GM12873 (cell line): Measurements from ENCODE around the gene ANXA2.

Source experiments
- TF ChIP-seq, protein P1 (sequence below): IDR thresholded peaks from 2 replicates; pipeline ENCODE4 v1.5.1; 2012; ENCODE audit warnings: low read depth, mild to moderate bottlenecking, moderate library complexity, low read length, control low read depth; ENCODE audit not compliant: insufficient read depth; ENCODE audit errors: missing control alignments

ANXA2 gene

GRCh38 chr15:60353245-60353920 is 44.4 kb downstream of the ANXA2 start:
- TF ChIP-seq, protein P1, sequence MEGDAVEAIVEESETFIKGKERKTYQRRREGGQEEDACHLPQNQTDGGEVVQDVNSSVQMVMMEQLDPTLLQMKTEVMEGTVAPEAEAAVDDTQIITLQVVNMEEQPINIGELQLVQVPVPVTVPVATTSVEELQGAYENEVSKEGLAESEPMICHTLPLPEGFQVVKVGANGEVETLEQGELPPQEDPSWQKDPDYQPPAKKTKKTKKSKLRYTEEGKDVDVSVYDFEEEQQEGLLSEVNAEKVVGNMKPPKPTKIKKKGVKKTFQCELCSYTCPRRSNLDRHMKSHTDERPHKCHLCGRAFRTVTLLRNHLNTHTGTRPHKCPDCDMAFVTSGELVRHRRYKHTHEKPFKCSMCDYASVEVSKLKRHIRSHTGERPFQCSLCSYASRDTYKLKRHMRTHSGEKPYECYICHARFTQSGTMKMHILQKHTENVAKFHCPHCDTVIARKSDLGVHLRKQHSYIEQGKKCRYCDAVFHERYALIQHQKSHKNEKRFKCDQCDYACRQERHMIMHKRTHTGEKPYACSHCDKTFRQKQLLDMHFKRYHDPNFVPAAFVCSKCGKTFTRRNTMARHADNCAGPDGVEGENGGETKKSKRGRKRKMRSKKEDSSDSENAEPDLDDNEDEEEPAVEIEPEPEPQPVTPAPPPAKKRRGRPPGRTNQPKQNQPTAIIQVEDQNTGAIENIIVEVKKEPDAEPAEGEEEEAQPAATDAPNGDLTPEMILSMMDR = no peak

- TF ChIP-seq, protein P1 = no peak
Observed at GRCh38 chr15:60352525-60352924, 45.3 kb downstream of the ANXA2 start.

GRCh38 chr15:60351066-60351465 is 46.7 kb downstream of the ANXA2 start:
- TF ChIP-seq, protein P1 = no peak

DNA sequence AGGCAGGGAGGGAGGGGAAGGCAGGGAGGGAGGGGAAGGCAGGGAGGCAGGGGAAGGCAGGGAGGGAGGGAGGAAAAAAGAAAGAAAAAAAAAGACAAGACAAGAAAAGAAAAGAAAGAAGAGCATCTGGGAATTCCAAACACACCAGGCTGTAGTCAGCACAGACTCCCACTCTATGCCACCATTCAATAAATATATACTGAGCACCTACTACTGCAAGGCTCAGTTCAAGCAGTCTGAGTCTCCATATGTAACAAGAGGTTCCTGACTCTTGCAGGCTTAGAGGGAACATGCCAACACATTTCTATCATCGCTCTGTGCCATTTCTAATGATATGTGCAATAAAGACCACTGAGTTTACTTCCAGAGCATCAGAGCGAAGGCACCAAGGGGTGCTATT is 47.7 kb downstream of the ANXA2 start:
- TF ChIP-seq, protein P1 = no peak

GRCh38 chr15:60349589-60349988 is 48.2 kb downstream of the ANXA2 start:
- TF ChIP-seq, protein P1 = no peak

GRCh38 chr15:60347480-60348049 is 50.2 kb downstream of the ANXA2 start:
- TF ChIP-seq, protein P1 = no peak

DNA sequence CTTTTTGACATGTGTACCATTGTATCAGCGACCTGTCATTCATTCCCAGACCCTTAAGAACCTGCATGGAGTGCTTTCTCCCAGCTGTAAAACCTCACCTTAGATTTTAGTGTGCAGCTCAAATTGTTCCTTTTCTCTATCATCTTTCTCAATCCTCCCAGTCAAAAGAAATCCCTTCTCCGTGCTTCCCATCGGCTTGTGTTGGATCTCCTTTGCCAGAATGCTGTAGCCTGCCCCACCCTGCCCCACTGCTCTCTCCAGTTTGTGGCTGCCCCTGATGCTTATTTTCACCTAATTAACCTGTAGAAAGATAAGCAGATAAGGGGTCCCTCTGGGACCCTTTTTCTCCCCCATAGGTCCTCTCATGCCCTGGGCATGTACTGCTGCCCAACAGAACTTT is 51.1 kb downstream of the ANXA2 start:
- TF ChIP-seq, protein P1 = no peak
